HG02623 (cell line): ENCODE results near the gene ROBO2.

Experiments
- ATAC-seq: cut with Tn5 transposase; IDR thresholded peaks from one replicate; pipeline ENCODE4 v1.9.1; 2021; ENCODE audit warnings: moderate library complexity; ENCODE audit not compliant: unreplicated experiment

Gene ROBO2

GRCh38 chr3:77321646-77322045 is 281.7 kb downstream of the ROBO2 start:
- no peak for ATAC-seq

- no peak for ATAC-seq
Observed at GRCh38 chr3:77323626-77324025, 283.7 kb downstream of the ROBO2 start.

GRCh38 chr3:77324105-77324504 is 284.2 kb downstream of the ROBO2 start:
- no peak for ATAC-seq

- ATAC-seq: no peak
Observed at GRCh38 chr3:77325280-77325679, 285.4 kb downstream of the ROBO2 start.

GRCh38 chr3:77325702-77326101 is 285.8 kb downstream of the ROBO2 start:
- no peak for ATAC-seq

GRCh38 chr3:77326586-77326985 is 286.7 kb downstream of the ROBO2 start:
- ATAC-seq: no peak

GRCh38 chr3:77328690-77329089 is 288.8 kb downstream of the ROBO2 start:
- ATAC-seq: no peak

- no peak for ATAC-seq
Observed at GRCh38 chr3:77329116-77329515, 289.2 kb downstream of the ROBO2 start.

- ATAC-seq: no peak
Observed at GRCh38 chr3:77338195-77338594, 298.3 kb downstream of the ROBO2 start.

GRCh38 chr3:77342027-77342426 is 302.1 kb downstream of the ROBO2 start:
- ATAC-seq: no peak

GRCh38 chr3:77342688-77343087 is 302.8 kb downstream of the ROBO2 start:
- ATAC-seq: no peak

GRCh38 chr3:77345009-77345408 is 305.1 kb downstream of the ROBO2 start:
- no peak for ATAC-seq

GRCh38 chr3:77348244-77348855 is 308.5 kb downstream of the ROBO2 start:
- no peak for ATAC-seq

- ATAC-seq: no peak
Observed at GRCh38 chr3:77354958-77355357, 315.1 kb downstream of the ROBO2 start.

GRCh38 chr3:77362936-77363335 is 323.0 kb downstream of the ROBO2 start:
- no peak for ATAC-seq

GRCh38 chr3:77365152-77365551 is 325.3 kb downstream of the ROBO2 start:
- no peak for ATAC-seq

GRCh38 chr3:77370413-77370812 is 330.5 kb downstream of the ROBO2 start:
- no peak for ATAC-seq

GRCh38 chr3:77372018-77372417 is 332.1 kb downstream of the ROBO2 start:
- no peak for ATAC-seq

- ATAC-seq: no peak
Observed at GRCh38 chr3:77372634-77373346, 332.9 kb downstream of the ROBO2 start.

- no peak for ATAC-seq
Observed at GRCh38 chr3:77373619-77374018, 333.7 kb downstream of the ROBO2 start.

GRCh38 chr3:77376511-77376910 is 336.6 kb downstream of the ROBO2 start:
- ATAC-seq: no peak

GRCh38 chr3:77377717-77378116 is 337.8 kb downstream of the ROBO2 start:
- ATAC-seq: no peak

- ATAC-seq: no peak
Observed at GRCh38 chr3:77380136-77380535, 340.2 kb downstream of the ROBO2 start.
